ENCODE measurements around the gene ITGB2.

ITGB2 gene

GRCh38 chr21:44943686-44944550 lies 23.2 kb upstream of the ITGB2 start:
- H3K9ac ChIP-seq (ENCODE audit: low read length), result no peak overlapping the region
- H3K27ac ChIP-seq (ENCODE audit: low read depth, low read length), result no peak overlapping the region
- H3K4me1 ChIP-seq (ENCODE audit: control insufficient read depth, insufficient read depth, low read length), result peaks cover 16% of the 10 kb centered on the region
- H3K27me3 ChIP-seq (ENCODE audit: control insufficient read depth, insufficient read depth, low read length), result no peaks in the 10 kb centered on the region
- peaks cover 20% of the 10 kb centered on the region for H3K36me3 ChIP-seq (ENCODE audit: control insufficient read depth, insufficient read depth, low read length)
- H3K4me3 ChIP-seq (ENCODE audit: low read length), result no peak overlapping the region

- H3K9ac ChIP-seq (ENCODE audit: low read length), result no peak overlapping the region
- H3K27ac ChIP-seq (ENCODE audit: low read depth, low read length), result no peak overlapping the region
- no peaks in the 10 kb centered on the region for H3K27me3 ChIP-seq (ENCODE audit: control insufficient read depth, insufficient read depth, low read length)
- H3K4me3 ChIP-seq (ENCODE audit: low read length), result no peak overlapping the region
- H3K36me3 ChIP-seq (ENCODE audit: control insufficient read depth, insufficient read depth, low read length), result peaks cover 20% of the 10 kb centered on the region
- H3K4me1 ChIP-seq (ENCODE audit: control insufficient read depth, insufficient read depth, low read length), result peaks cover 17% of the 10 kb centered on the region
Measured at GRCh38 chr21:44943005-44943685, 22.4 kb upstream of the ITGB2 start.

- no peak overlapping the region for H3K4me3 ChIP-seq (ENCODE audit: low read length)
- no peak overlapping the region for H3K27ac ChIP-seq (ENCODE audit: low read depth, low read length)
- peaks cover 17% of the 10 kb centered on the region for H3K4me1 ChIP-seq (ENCODE audit: control insufficient read depth, insufficient read depth, low read length)
- peaks cover 20% of the 10 kb centered on the region for H3K36me3 ChIP-seq (ENCODE audit: control insufficient read depth, insufficient read depth, low read length)
- no peak overlapping the region for H3K9ac ChIP-seq (ENCODE audit: low read length)
- H3K27me3 ChIP-seq (ENCODE audit: control insufficient read depth, insufficient read depth, low read length), result no peaks in the 10 kb centered on the region
Measured at GRCh38 chr21:44942566-44942965, 21.9 kb upstream of the ITGB2 start.

GRCh38 chr21:44941567-44941966 lies 20.9 kb upstream of the ITGB2 start:
- Histone ChIP-seq H3K36me3 (ENCODE audit: control insufficient read depth, insufficient read depth, low read length) (peaks cover 20% of the 10 kb centered on the region), H3K27me3 (ENCODE audit: control insufficient read depth, insufficient read depth, low read length) (no peaks in the 10 kb centered on the region), H3K4me3 (ENCODE audit: low read length) (no peak overlapping the region), H3K9ac (ENCODE audit: low read length) (no peak overlapping the region), H3K27ac (ENCODE audit: low read depth, low read length) (no peak overlapping the region), H3K4me1 (ENCODE audit: control insufficient read depth, insufficient read depth, low read length) (peaks cover 17% of the 10 kb centered on the region)

- H3K4me3 ChIP-seq (ENCODE audit: low read length), result peak overlapping the region; percentile 78
- no peak overlapping the region for H3K27ac ChIP-seq (ENCODE audit: low read depth, low read length)
- peaks cover 17% of the 10 kb centered on the region for H3K4me1 ChIP-seq (ENCODE audit: control insufficient read depth, insufficient read depth, low read length)
- H3K27me3 ChIP-seq (ENCODE audit: control insufficient read depth, insufficient read depth, low read length), result no peaks in the 10 kb centered on the region
- H3K36me3 ChIP-seq (ENCODE audit: control insufficient read depth, insufficient read depth, low read length), result peaks cover 18% of the 10 kb centered on the region
- peak overlapping the region; percentile 61 for H3K9ac ChIP-seq (ENCODE audit: low read length)
Measured at GRCh38 chr21:44940116-44940631, 19.5 kb upstream of the ITGB2 start.

- H3K4me3 ChIP-seq (ENCODE audit: low read length), result peak within 1 kb of the TSS; percentile 78
- peaks cover 12% of the 10 kb centered on the region for H3K36me3 ChIP-seq (ENCODE audit: control insufficient read depth, insufficient read depth, low read length)
- peak within 1 kb of the TSS; percentile 57 for H3K27ac ChIP-seq (ENCODE audit: low read depth, low read length)
- H3K9ac ChIP-seq (ENCODE audit: low read length), result peak within 1 kb of the TSS; percentile 61
- H3K27me3 ChIP-seq (ENCODE audit: control insufficient read depth, insufficient read depth, low read length), result no peaks in the 10 kb centered on the region
- H3K4me1 ChIP-seq (ENCODE audit: control insufficient read depth, insufficient read depth, low read length), result peaks cover 17% of the 10 kb centered on the region
Measured at GRCh38 chr21:44939532-44940115, 18.9 kb upstream of the ITGB2 start, which contains the start of gene SLX9. TSS of gene SLX9 (plus strand) at chr21:44940029. CDS start at chr21:44940058, 29 bp downstream.

- Histone ChIP-seq H3K9ac (ENCODE audit: low read length) (no peak overlapping the region), H3K27ac (ENCODE audit: low read depth, low read length) (no peak overlapping the region), H3K4me3 (ENCODE audit: low read length) (peak overlapping the region; percentile 78), H3K27me3 (ENCODE audit: control insufficient read depth, insufficient read depth, low read length) (no peaks in the 10 kb centered on the region), H3K36me3 (ENCODE audit: control insufficient read depth, insufficient read depth, low read length) (peaks cover 6% of the 10 kb centered on the region), H3K4me1 (ENCODE audit: control insufficient read depth, insufficient read depth, low read length) (peaks cover 17% of the 10 kb centered on the region)
Measured at GRCh38 chr21:44938772-44939531, 18.3 kb upstream of the ITGB2 start.

GRCh38 chr21:44935533-44935927 lies 14.8 kb upstream of the ITGB2 start:
- Histone ChIP-seq H3K9ac (ENCODE audit: low read length) (no peak overlapping the region), H3K4me1 (ENCODE audit: control insufficient read depth, insufficient read depth, low read length) (peaks cover 6% of the 10 kb centered on the region), H3K4me3 (ENCODE audit: low read length) (no peak overlapping the region), H3K36me3 (ENCODE audit: control insufficient read depth, insufficient read depth, low read length) (no peaks in the 10 kb centered on the region), H3K27ac (ENCODE audit: low read depth, low read length) (no peak overlapping the region), H3K27me3 (ENCODE audit: control insufficient read depth, insufficient read depth, low read length) (peaks cover 5% of the 10 kb centered on the region)

- Histone ChIP-seq H3K36me3 (ENCODE audit: control insufficient read depth, insufficient read depth, low read length) (no peaks in the 10 kb centered on the region), H3K4me1 (ENCODE audit: control insufficient read depth, insufficient read depth, low read length) (peaks cover 5% of the 10 kb centered on the region), H3K4me3 (ENCODE audit: low read length) (no peak overlapping the region), H3K27me3 (ENCODE audit: control insufficient read depth, insufficient read depth, low read length) (peaks cover 5% of the 10 kb centered on the region), H3K9ac (ENCODE audit: low read length) (no peak overlapping the region), H3K27ac (ENCODE audit: low read depth, low read length) (no peak overlapping the region)
Measured at GRCh38 chr21:44934797-44935532, 14.3 kb upstream of the ITGB2 start.

- Histone ChIP-seq H3K9ac (ENCODE audit: low read length) (no peak overlapping the region), H3K36me3 (ENCODE audit: control insufficient read depth, insufficient read depth, low read length) (no peaks in the 10 kb centered on the region), H3K27me3 (ENCODE audit: control insufficient read depth, insufficient read depth, low read length) (peaks cover 5% of the 10 kb centered on the region), H3K4me3 (ENCODE audit: low read length) (no peak overlapping the region), H3K27ac (ENCODE audit: low read depth, low read length) (no peak overlapping the region), H3K4me1 (ENCODE audit: control insufficient read depth, insufficient read depth, low read length) (peaks cover 5% of the 10 kb centered on the region)
Measured at GRCh38 chr21:44934276-44934675, 13.6 kb upstream of the ITGB2 start.

GRCh38 chr21:44933918-44934260 lies 13.2 kb upstream of the ITGB2 start:
- no peaks in the 10 kb centered on the region for H3K36me3 ChIP-seq (ENCODE audit: control insufficient read depth, insufficient read depth, low read length)
- H3K27me3 ChIP-seq (ENCODE audit: control insufficient read depth, insufficient read depth, low read length), result peaks cover 5% of the 10 kb centered on the region
- no peak overlapping the region for H3K9ac ChIP-seq (ENCODE audit: low read length)
- H3K4me1 ChIP-seq (ENCODE audit: control insufficient read depth, insufficient read depth, low read length), result peaks cover 1% of the 10 kb centered on the region
- no peak overlapping the region for H3K27ac ChIP-seq (ENCODE audit: low read depth, low read length)
- H3K4me3 ChIP-seq (ENCODE audit: low read length), result no peak overlapping the region

Data from rectal smooth muscle tissue (tissue), 1 donor.